Stimulated activated CD4-positive, alpha-beta T cell treated with anti-CD3 and anti-CD28 coated beads, Interleukin-12 subunit alpha, Interleukin-12 subunit beta, amount 100 ng/mL, for 4 hours (primary cell): Measurements from ENCODE around the gene TCF4.

ENCODE experiments used
- DNase-seq: peaks from one replicate; pipeline ENCODE4 v3.0.0-alpha.2; 2020

TCF4 gene

GRCh38 chr18:55280503-55280902, 307.5 kb downstream of the TCF4 start:
- no peak for DNase-seq

GRCh38 chr18:55275039-55275901, 312.7 kb downstream of the TCF4 start:
- no peak for DNase-seq

- DNase-seq: no peak
Measured at GRCh38 chr18:55272510-55273243, 315.3 kb downstream of the TCF4 start.

- DNase-seq: no peak
Measured at GRCh38 chr18:55269622-55270021, 318.4 kb downstream of the TCF4 start.

GRCh38 chr18:55268628-55269275, 319.2 kb downstream of the TCF4 start:
- no peak for DNase-seq

GRCh38 chr18:55268151-55268601, 319.8 kb downstream of the TCF4 start:
- no peak for DNase-seq

- no peak for DNase-seq
Measured at GRCh38 chr18:55266981-55267380, 321.0 kb downstream of the TCF4 start.

GRCh38 chr18:55265984-55266383, 322.0 kb downstream of the TCF4 start:
- DNase-seq: no peak

- no peak for DNase-seq
Measured at GRCh38 chr18:55265130-55265675, 322.8 kb downstream of the TCF4 start.

- DNase-seq: no peak
Measured at GRCh38 chr18:55264108-55264507, 323.9 kb downstream of the TCF4 start.

- no peak for DNase-seq
Measured at GRCh38 chr18:55262021-55262560, 325.9 kb downstream of the TCF4 start.

GRCh38 chr18:55261253-55261652, 326.7 kb downstream of the TCF4 start:
- DNase-seq: no peak

GRCh38 chr18:55258088-55258487, 329.9 kb downstream of the TCF4 start:
- no peak for DNase-seq

GRCh38 chr18:55256929-55257289, 331.1 kb downstream of the TCF4 start:
- no peak for DNase-seq

GRCh38 chr18:55256226-55256928, 331.6 kb downstream of the TCF4 start:
- no peak for DNase-seq

- no peak for DNase-seq
Measured at GRCh38 chr18:55253814-55254213, 334.2 kb downstream of the TCF4 start.

GRCh38 chr18:55252901-55253300, 335.1 kb downstream of the TCF4 start:
- DNase-seq: no peak

GRCh38 chr18:55252053-55252675, 335.8 kb downstream of the TCF4 start:
- DNase-seq: no peak

GRCh38 chr18:55251254-55251971, 336.6 kb downstream of the TCF4 start:
- DNase-seq: no peak

GRCh38 chr18:55250768-55251173, 337.2 kb downstream of the TCF4 start:
- DNase-seq: no peak

GRCh38 chr18:55249550-55249949, 338.4 kb downstream of the TCF4 start:
- DNase-seq: no peak
